Effector memory CD4-positive, alpha-beta T cell (primary cell): Measurements from ENCODE around the gene ARGLU1.

Experiments used
- DNase-seq, 3 donors: peaks; one replicate each; pipeline ENCODE4 v3.0.0-alpha.2; 2020
- H3K27ac ChIP-seq: 2 replicates; pipeline ENCODE4 v1.7.0; 2013; ENCODE audit warnings: mild to moderate bottlenecking, low read length, moderate library complexity; ENCODE audit not compliant: insufficient read depth, poor library complexity, severe bottlenecking
- H3K27me3 ChIP-seq: replicated peaks from 2 replicates; pipeline ENCODE4 v1.7.0; 2013; ENCODE audit warnings: mild to moderate bottlenecking, low read length; ENCODE audit not compliant: insufficient read depth, control insufficient read depth, poor library complexity, severe bottlenecking
- H3K36me3 ChIP-seq: 2 replicates; pipeline ENCODE4 v1.7.0; 2013; ENCODE audit warnings: mild to moderate bottlenecking, low read length, moderate library complexity; ENCODE audit not compliant: control insufficient read depth, insufficient read depth
- H3K4me1 ChIP-seq: 2 replicates; pipeline ENCODE4 v1.7.0; 2013; ENCODE audit warnings: low read length, mild to moderate bottlenecking; ENCODE audit not compliant: control insufficient read depth, insufficient read depth, poor library complexity, severe bottlenecking
- H3K4me3 ChIP-seq: 2 replicates; pipeline ENCODE4 v1.7.0; 2013; ENCODE audit warnings: low read length, low read depth, mild to moderate bottlenecking; ENCODE audit not compliant: insufficient read depth, poor library complexity, severe bottlenecking
- H3K9me3 ChIP-seq: 2 replicates; pipeline ENCODE4 v1.7.0; 2013; ENCODE audit warnings: mild to moderate bottlenecking, low read length, moderate library complexity; ENCODE audit not compliant: control insufficient read depth

The ARGLU1 gene

GRCh38 chr13:106533943-106534638, 33.8 kb downstream of the ARGLU1 start:
- Histone ChIP-seq H3K4me1 (peaks cover 26% of the 10 kb centered on the region), H3K36me3 (no peaks in the 10 kb centered on the region), H3K27me3 (peaks cover 32% of the 10 kb centered on the region), H3K27ac (no peak overlapping the region), H3K4me3 (peak overlapping the region; percentile 24), H3K9me3 (no peaks in the 10 kb centered on the region)
- no peak for DNase-seq

- no peaks in the 10 kb centered on the region for H3K36me3 ChIP-seq
- peaks cover 33% of the 10 kb centered on the region for H3K27me3 ChIP-seq
- no peak overlapping the region for H3K27ac ChIP-seq
- peak overlapping the region; percentile 24 for H3K4me3 ChIP-seq
- H3K9me3 ChIP-seq: no peaks in the 10 kb centered on the region
- DNase-seq: no peak
- H3K4me1 ChIP-seq: peaks cover 26% of the 10 kb centered on the region
Measured at GRCh38 chr13:106533101-106533942, 34.6 kb downstream of the ARGLU1 start.

- Histone ChIP-seq H3K4me1 (peaks cover 26% of the 10 kb centered on the region), H3K27me3 (peaks cover 33% of the 10 kb centered on the region), H3K36me3 (no peaks in the 10 kb centered on the region), H3K9me3 (no peaks in the 10 kb centered on the region), H3K27ac (no peak overlapping the region), H3K4me3 (no peak overlapping the region)
- DNase-seq: no peak
Measured at GRCh38 chr13:106532111-106532929, 35.6 kb downstream of the ARGLU1 start.

- peaks cover 23% of the 10 kb centered on the region for H3K4me1 ChIP-seq
- H3K27ac ChIP-seq: no peak overlapping the region
- no peaks in the 10 kb centered on the region for H3K9me3 ChIP-seq
- DNase-seq: no peak
- peaks cover 33% of the 10 kb centered on the region for H3K27me3 ChIP-seq
- H3K36me3 ChIP-seq: no peaks in the 10 kb centered on the region
- H3K4me3 ChIP-seq: no peak overlapping the region
Measured at GRCh38 chr13:106530980-106531481, 36.9 kb downstream of the ARGLU1 start.

GRCh38 chr13:106530171-106530851, 37.6 kb downstream of the ARGLU1 start:
- H3K4me1 ChIP-seq: peaks cover 20% of the 10 kb centered on the region
- H3K27me3 ChIP-seq: peaks cover 33% of the 10 kb centered on the region
- H3K36me3 ChIP-seq: no peaks in the 10 kb centered on the region
- no peak for DNase-seq
- H3K4me3 ChIP-seq: no peak overlapping the region
- H3K9me3 ChIP-seq: no peaks in the 10 kb centered on the region
- H3K27ac ChIP-seq: no peak overlapping the region

GRCh38 chr13:106529415-106530170, 38.3 kb downstream of the ARGLU1 start:
- Histone ChIP-seq H3K4me3 (no peak overlapping the region), H3K36me3 (no peaks in the 10 kb centered on the region), H3K27ac (no peak overlapping the region), H3K27me3 (peaks cover 30% of the 10 kb centered on the region), H3K4me1 (peaks cover 18% of the 10 kb centered on the region), H3K9me3 (no peaks in the 10 kb centered on the region)
- DNase-seq: no peak

- Histone ChIP-seq H3K36me3 (no peaks in the 10 kb centered on the region), H3K27me3 (peaks cover 23% of the 10 kb centered on the region), H3K27ac (no peak overlapping the region), H3K4me3 (no peak overlapping the region), H3K4me1 (peaks cover 11% of the 10 kb centered on the region), H3K9me3 (no peaks in the 10 kb centered on the region)
- DNase-seq: no peak
Measured at GRCh38 chr13:106528718-106529414, 39.1 kb downstream of the ARGLU1 start.

GRCh38 chr13:106527826-106528225, 40.1 kb downstream of the ARGLU1 start:
- no peaks in the 10 kb centered on the region for H3K36me3 ChIP-seq
- H3K4me1 ChIP-seq: peaks cover 2% of the 10 kb centered on the region
- peaks cover 14% of the 10 kb centered on the region for H3K27me3 ChIP-seq
- no peak overlapping the region for H3K4me3 ChIP-seq
- no peaks in the 10 kb centered on the region for H3K9me3 ChIP-seq
- H3K27ac ChIP-seq: no peak overlapping the region
- no peak for DNase-seq
